HEK293T (cell line): ENCODE results near the gene OTOP3.

Experiments used
- CTCF ChIA-PET: fragments of 350-600 bp; formaldehyde crosslinking; extraction: SDS; loops from one replicate; lab custom pipeline; 2021; ENCODE audit warnings: antibody characterized with exemption, inconsistent platforms; lab: Yijun Ruan, JAX
- POLR2A ChIA-PET: fragments of 350-600 bp; formaldehyde crosslinking; extraction: SDS; loops from one replicate; lab custom pipeline; 2020; ENCODE audit warnings: antibody characterized with exemption, inconsistent platforms; lab: Yijun Ruan, JAX
- DNase-seq: peaks from one replicate; pipeline ENCODE4 v3.0.0; 2012; ENCODE audit warnings: mixed read lengths; ENCODE audit errors: extremely low spot score
- ARNT ChIP-seq: fragments of 450-650 bp; IDR thresholded peaks from 2 replicates; pipeline ENCODE4 v1.6.1; 2017; ENCODE audit warnings: mild to moderate bottlenecking
- BHLHE40 ChIP-seq: fragments of 450-650 bp; IDR thresholded peaks from 2 replicates; pipeline ENCODE4 v1.6.1; 2016; ENCODE audit warnings: mild to moderate bottlenecking, moderate library complexity, borderline replicate concordance
- CTBP1 ChIP-seq: fragments of 450-650 bp; IDR thresholded peaks from 2 replicates; pipeline ENCODE4 v1.6.1; 2016; ENCODE audit warnings: borderline replicate concordance
- ELF4 ChIP-seq: fragments of 450-650 bp; IDR thresholded peaks from 2 replicates; pipeline ENCODE4 v1.6.1; 2017; ENCODE audit warnings: antibody characterized with exemption
- FOXA1 ChIP-seq: fragments of 450-650 bp; IDR thresholded peaks from 2 replicates; pipeline ENCODE4 v1.6.1; 2016; ENCODE audit warnings: mild to moderate bottlenecking
- FOXK2 ChIP-seq: fragments of 450-650 bp; IDR thresholded peaks from 2 replicates; pipeline ENCODE4 v1.6.1; 2016; ENCODE audit warnings: mild to moderate bottlenecking
- FOXM1 ChIP-seq: fragments of 450-650 bp; IDR thresholded peaks from 2 replicates; pipeline ENCODE4 v1.6.1; 2017; ENCODE audit warnings: mild to moderate bottlenecking, borderline replicate concordance
- HDGF ChIP-seq: fragments of 450-650 bp; IDR thresholded peaks from 2 replicates; pipeline ENCODE4 v1.6.1; 2017; ENCODE audit warnings: antibody characterized with exemption, borderline replicate concordance
- L3MBTL2 ChIP-seq: fragments of 450-650 bp; conservative IDR thresholded peaks from 2 replicates; pipeline ENCODE4 v1.6.1; 2016; ENCODE audit warnings: mild to moderate bottlenecking
- LEF1 ChIP-seq: fragments of 450-650 bp; IDR thresholded peaks from 2 replicates; pipeline ENCODE4 v1.6.1; 2017; ENCODE audit warnings: mild to moderate bottlenecking, borderline replicate concordance
- NFRKB ChIP-seq: fragments of 450-650 bp; IDR thresholded peaks from 2 replicates; pipeline ENCODE4 v1.6.1; 2016; ENCODE audit warnings: mild to moderate bottlenecking, moderate library complexity
- PKNOX1 ChIP-seq: fragments of 450-650 bp; IDR thresholded peaks from 2 replicates; pipeline ENCODE4 v1.6.1; 2016
- SP1 ChIP-seq: fragments of 450-650 bp; IDR thresholded peaks from 2 replicates; pipeline ENCODE4 v1.6.1; 2017
- SUZ12 ChIP-seq: fragments of 450-650 bp; IDR thresholded peaks from 2 replicates; pipeline ENCODE4 v1.6.1; 2016; ENCODE audit warnings: mild to moderate bottlenecking
- TARDBP ChIP-seq: fragments of 450-650 bp; IDR thresholded peaks from 2 replicates; pipeline ENCODE4 v1.6.1; 2016
- ZNF384 ChIP-seq: fragments of 450-650 bp; IDR thresholded peaks from 2 replicates; pipeline ENCODE4 v1.6.1; 2016

OTOP3 gene

DNA sequence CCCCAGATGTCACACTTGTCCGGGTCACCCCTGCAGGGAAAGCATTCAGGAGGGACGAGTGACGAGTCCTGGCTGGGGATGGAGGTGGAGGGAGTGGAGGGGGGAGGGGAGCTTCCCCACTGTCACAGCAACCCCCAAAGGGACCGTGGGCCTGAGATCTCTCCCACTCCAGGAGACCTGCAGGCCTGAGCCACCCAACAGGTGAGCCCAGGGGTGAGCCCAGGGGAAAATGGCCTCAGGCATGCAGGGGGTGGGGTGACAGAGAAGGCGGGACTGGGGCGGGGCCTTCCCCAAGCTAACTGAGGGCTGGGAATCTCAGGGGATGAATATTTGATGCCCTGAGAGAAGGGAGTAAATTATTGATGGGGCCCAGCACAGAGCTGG, 15.1 kb upstream of the OTOP3 start:
- DNase-seq: no peak
- TF ChIP-seq FOXK2 (no peak), BHLHE40 (no peak), ARNT (no peak), SP1 (no peak), ZNF384 (no peak), HDGF (no peak), CTBP1 (no peak), ELF4 (no peak), PKNOX1 (no peak), L3MBTL2 (no peak)
- CTCF ChIA-PET: interaction anchor here (0.9 to 1.0 kb wide), 2 partner anchors 40 to 194 kb away, joined by 3 to 4 read pairs; no protein-coding TSS in a partner anchor
- POLR2A ChIA-PET: interaction anchor here (0.9 to 1.9 kb wide), 2 partner anchors 47 to 350 kb away, joined by 3 to 6 read pairs; partner anchors contain the start of gene MIF4GD

DNA sequence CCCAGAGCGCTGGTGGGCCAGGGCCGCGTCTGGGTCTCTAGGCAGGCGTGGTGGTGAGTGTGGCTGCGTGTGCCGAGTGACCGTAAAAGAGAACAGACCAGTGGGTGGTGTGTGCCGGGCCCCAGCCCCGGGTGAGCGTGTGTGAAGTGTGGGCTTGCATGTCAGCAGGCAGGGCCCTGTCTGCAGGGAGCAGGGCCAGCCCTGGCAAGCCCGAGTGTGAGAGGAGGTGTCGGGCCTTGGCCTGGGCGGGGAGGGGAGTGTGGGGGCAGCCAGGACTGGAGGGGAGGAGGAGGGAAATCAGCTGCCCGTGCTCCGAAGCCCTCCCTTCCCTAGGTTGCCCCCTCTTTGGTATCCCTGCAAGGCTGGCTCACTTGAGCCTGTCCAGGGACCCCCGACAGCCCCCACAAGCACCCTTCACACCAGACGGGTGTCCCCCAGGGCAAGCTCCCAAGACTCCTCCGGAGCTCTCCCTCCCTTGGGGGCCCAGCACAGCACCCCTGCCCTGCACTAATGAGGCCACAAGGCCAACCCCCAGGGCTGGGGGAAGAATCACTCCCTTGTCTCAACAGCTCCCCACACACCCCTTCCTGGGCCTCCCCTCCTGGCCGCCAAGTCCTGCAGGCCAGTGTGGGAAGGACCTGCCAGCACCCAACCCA, 14.5 kb upstream of the OTOP3 start:
- DNase-seq: no peak
- POLR2A ChIA-PET: interaction anchor here (1.9 kb wide), 1 partner anchor 48 kb away, joined by 6 read pairs; no protein-coding TSS in a partner anchor
- CTCF ChIA-PET: interaction anchor here (0.9 to 1.0 kb wide), 2 partner anchors 39 to 193 kb away, joined by 3 to 4 read pairs; no protein-coding TSS in a partner anchor
- TF ChIP-seq FOXA1 (no peak), LEF1 (no peak), ZNF384 (no peak), FOXM1 (no peak), PKNOX1 (no peak), TARDBP (no peak), HDGF (no peak), CTBP1 (no peak), BHLHE40 (no peak), SUZ12 (no peak)

GRCh38 chr17:74921769-74922168, 13.9 kb upstream of the OTOP3 start:
- TF ChIP-seq PKNOX1: no peak
- no peak for TF ChIP-seq LEF1
- TF ChIP-seq SP1: no peak
- no peak for TF ChIP-seq TARDBP
- TF ChIP-seq HDGF: no peak
- TF ChIP-seq BHLHE40: no peak
- no peak for TF ChIP-seq ZNF384
- no peak for TF ChIP-seq L3MBTL2
- no peak for TF ChIP-seq ELF4
- no peak for TF ChIP-seq FOXM1
- no peak for TF ChIP-seq FOXK2
- TF ChIP-seq SUZ12: no peak
- no peak for DNase-seq
- ChIA-PET CTCF (interaction anchor here (1.0 kb wide), 1 partner anchor 193 kb away, joined by 4 read pairs; no protein-coding TSS in a partner anchor), POLR2A (interaction anchor here (1.9 kb wide), 1 partner anchor 49 kb away, joined by 6 read pairs; no protein-coding TSS in a partner anchor)

- TF ChIP-seq FOXM1 (no peak), TARDBP (no peak), ARNT (no peak), ZNF384 (no peak), BHLHE40 (no peak), L3MBTL2 (no peak), ELF4 (no peak), PKNOX1 (no peak), LEF1 (no peak), NFRKB (no peak), FOXA1 (no peak), HDGF (no peak), SP1 (no peak), FOXK2 (no peak), SUZ12 (no peak), CTBP1 (no peak)
- CTCF ChIA-PET: interaction anchor here (0.6 to 2.8 kb wide), 5 partner anchors 10 to 993 kb away, joined by 3 to 23 read pairs (median 3); no protein-coding TSS in a partner anchor
- no peak for DNase-seq
- POLR2A ChIA-PET: interaction anchor here (0.6 to 2.4 kb wide), 4 partner anchors 39 to 90 kb away, joined by 3 to 11 read pairs (median 6); partner anchors contain the start of genes FDXR and MRPL58
Measured at GRCh38 chr17:74922172-74922571, 13.5 kb upstream of the OTOP3 start.

- CTCF ChIA-PET: interaction anchor here (0.6 to 2.8 kb wide), 7 partner anchors 10 to 992 kb away, joined by 3 to 23 read pairs (median 3); no protein-coding TSS in a partner anchor
- POLR2A ChIA-PET: interaction anchor here (0.6 to 2.4 kb wide), 4 partner anchors 38 to 89 kb away, joined by 3 to 11 read pairs (median 6); partner anchors contain the start of genes FDXR and MRPL58
- TF ChIP-seq PKNOX1: no peak
- DNase-seq: peak; percentile 77
Measured at GRCh38 chr17:74922694-74923537, 12.8 kb upstream of the OTOP3 start, which contains the start of gene USH1G. TSS of gene USH1G (minus strand) at chr17:74923255. CDS start at chr17:74923073, 182 bp downstream.
